HG03064 (cell line): Measurements from ENCODE around the gene SLC2A4.

Source experiments
- ATAC-seq: cut with Tn5 transposase; IDR thresholded peaks from one replicate; pipeline ENCODE4 v1.9.1; 2021; ENCODE audit warnings: low read depth; ENCODE audit not compliant: unreplicated experiment

Gene SLC2A4

DNA sequence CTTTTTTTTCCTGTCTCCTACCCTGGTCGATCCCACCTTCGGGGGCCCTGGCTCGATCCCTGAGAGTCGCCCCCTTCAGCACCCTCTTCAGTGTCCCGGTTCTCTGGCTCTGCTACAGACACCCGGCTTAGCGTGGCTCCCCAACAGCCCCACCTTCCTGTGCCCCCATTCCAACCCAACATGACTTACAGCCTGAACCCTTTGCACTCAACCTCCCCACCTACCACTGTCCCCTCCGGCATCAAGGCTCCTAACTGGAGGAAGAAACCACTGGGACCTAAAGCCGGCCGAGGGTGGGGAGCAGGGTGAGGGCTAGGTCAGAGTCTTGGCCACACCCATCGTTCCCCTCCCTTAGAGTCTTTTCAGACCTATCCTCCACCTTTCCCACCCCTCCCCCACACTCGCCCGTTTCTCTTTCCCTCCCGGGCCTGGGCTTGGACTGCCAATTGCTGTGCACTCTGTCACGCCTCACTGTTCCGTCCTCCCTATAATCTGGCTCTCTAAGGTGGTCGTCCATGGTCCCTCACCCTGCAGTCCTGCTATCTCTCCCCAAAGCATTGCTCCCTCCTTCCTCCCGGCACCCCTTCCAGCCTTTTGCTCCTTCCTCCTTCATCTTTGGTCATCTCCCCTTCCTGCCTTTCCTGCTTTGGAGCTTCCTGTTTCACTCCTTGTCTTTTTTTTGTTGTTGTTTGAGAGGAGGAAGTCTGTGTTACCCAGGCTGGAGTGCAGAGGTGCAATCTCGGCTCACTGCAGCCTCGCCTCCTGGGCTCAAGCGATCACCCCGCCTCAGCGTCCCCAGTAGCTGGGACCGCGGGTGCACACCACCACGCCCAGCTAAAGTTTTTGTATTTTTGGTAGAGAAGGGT is 18.4 kb upstream of the SLC2A4 start:
- no peak for ATAC-seq

GRCh38 chr17:7263801-7264078 is 17.8 kb upstream of the SLC2A4 start:
- ATAC-seq = no peak

- no peak for ATAC-seq
These were observed 14.7 kb upstream of the SLC2A4 start for GRCh38 chr17:7266784-7267183.

GRCh38 chr17:7279448-7279847 is 2.1 kb upstream of the SLC2A4 start:
- ATAC-seq = no peak

GRCh38 chr17:7280519-7281073 is 922 bp upstream of the SLC2A4 start:
- ATAC-seq = no peak

GRCh38 chr17:7281953-7282751 is 634 bp downstream of the SLC2A4 start:
- ATAC-seq = no peak

GRCh38 chr17:7282752-7283321 is 1.3 kb downstream of the SLC2A4 start:
- no peak for ATAC-seq

DNA sequence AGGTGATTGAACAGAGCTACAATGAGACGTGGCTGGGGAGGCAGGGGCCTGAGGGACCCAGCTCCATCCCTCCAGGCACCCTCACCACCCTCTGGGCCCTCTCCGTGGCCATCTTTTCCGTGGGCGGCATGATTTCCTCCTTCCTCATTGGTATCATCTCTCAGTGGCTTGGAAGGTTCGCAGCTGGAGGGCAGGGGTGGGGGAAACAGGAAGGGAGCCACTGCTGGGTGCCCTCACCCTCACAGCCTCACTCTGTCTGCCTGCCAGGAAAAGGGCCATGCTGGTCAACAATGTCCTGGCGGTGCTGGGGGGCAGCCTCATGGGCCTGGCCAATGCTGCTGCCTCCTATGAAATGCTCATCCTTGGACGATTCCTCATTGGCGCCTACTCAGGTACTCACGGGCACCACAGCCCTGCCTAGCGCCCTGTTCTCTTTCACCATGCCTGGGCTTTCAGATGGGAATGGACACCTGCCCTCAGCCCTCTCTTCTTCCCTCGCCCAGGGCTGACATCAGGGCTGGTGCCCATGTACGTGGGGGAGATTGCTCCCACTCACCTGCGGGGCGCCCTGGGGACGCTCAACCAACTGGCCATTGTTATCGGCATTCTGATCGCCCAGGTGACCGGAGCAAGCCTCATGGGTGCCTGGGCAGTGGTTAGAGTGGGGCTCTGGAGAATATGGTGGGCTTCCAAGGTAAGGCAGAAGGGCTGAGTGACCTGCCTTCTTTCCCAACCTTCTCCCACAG is 2.1 kb downstream of the SLC2A4 start:
- no peak for ATAC-seq

DNA sequence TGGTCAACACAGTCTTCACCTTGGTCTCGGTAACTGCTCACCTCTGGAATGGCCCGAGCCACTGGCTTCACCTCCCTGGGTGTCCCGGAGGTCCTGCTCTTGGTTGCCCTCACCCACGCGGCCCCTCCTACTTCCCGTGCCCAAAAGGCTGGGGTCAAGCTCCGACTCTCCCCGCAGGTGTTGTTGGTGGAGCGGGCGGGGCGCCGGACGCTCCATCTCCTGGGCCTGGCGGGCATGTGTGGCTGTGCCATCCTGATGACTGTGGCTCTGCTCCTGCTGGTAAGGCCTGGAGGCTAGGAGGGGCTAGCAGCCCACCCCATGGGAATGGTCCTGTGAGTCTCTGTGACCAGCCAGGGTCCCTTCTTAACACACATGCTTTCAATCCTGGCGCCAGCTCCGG is 3.4 kb downstream of the SLC2A4 start:
- no peak for ATAC-seq

DNA sequence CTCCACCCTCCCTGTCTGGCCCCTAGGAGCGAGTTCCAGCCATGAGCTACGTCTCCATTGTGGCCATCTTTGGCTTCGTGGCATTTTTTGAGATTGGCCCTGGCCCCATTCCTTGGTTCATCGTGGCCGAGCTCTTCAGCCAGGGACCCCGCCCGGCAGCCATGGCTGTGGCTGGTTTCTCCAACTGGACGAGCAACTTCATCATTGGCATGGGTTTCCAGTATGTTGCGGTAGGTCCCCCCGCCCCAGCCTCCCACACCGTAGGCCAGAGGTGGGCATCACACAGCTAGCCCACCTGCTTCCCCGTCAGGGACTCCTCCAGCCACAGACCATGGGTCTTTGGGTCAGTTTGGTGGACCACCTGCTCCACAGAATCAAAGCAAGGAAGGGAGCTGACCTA is 4.2 kb downstream of the SLC2A4 start:
- no peak for ATAC-seq

DNA sequence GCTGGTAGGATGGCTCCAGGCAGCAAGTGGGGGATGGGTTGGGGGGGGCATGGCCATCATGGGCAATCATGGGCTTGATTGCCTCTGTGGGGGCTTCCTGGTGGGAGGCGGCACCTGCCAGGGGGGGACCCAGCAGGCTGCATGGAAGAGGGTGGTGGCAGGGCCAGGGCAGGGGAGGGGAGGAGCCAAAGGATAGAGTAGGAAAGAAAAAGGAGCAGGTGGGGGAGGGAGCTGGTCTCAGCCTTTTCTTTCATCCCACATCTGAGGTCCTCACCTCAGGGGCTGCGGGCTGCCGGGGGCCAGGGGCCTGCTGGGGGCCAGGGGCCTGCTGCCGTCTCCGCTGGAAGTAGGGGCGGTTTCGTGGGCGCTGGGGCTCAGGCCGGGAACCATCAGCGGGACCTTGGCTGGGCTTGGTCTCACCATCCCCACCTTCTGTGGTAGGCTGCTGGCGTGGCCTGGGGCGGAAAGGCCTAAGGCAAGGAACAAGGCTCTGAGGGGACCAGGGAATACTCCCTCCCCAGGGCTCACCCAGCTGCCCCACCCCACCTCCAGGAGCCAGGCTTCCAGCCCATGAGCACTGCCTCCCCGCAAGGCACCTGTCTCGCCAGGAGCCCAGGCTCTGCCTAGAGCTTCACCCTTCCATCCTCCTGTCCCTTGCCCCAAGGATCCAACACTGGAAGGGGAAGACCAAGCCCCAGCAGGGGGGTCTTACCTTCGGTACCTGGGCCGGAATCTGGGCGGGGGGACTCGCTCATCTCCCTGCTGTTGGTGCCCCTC is 7.9 kb downstream of the SLC2A4 start:
- no peak for ATAC-seq

- no peak for ATAC-seq
These were observed 8.6 kb downstream of the SLC2A4 start for GRCh38 chr17:7290166-7290565.

DNA sequence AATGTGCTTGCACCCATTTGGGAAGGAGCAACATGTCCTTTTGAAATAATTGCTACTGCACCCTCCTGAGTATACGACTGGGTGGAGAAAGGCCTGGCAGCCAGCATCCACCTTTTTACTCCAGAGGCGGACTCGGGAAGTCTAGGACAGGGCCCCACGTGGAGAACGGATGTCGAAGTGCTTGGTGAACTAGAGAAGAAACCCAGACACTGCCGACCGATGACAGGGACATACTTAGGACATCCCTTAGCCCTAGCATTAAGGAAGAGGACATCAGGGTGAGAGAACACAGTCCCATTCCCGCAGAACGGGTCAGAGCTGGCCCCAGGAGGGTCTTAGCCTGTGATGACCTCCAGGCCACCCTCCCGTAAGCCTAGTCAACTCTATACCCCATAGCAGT is 9.2 kb downstream of the SLC2A4 start:
- no peak for ATAC-seq

GRCh38 chr17:7292194-7292593 is 10.7 kb downstream of the SLC2A4 start:
- ATAC-seq = no peak

DNA sequence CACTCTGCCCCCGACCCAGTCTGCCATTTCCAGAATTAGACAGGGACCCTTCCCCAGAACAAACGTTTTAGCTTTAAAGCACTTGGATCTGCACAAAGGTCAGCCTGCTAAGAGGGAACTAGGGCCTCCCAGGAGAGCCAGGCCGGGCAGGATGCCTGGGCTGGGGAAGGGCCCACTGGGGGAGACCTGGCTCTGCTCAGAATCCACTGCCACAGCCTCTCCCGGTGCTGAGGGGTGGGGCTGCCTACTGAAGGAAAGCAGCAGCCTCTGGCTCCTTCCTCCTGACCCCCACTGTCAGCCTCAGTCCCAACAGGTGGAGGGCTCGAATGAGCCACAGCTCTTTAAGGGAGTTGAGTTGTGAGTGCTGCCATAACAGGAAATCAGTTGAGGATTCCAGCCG is 11.2 kb downstream of the SLC2A4 start:
- no peak for ATAC-seq

DNA sequence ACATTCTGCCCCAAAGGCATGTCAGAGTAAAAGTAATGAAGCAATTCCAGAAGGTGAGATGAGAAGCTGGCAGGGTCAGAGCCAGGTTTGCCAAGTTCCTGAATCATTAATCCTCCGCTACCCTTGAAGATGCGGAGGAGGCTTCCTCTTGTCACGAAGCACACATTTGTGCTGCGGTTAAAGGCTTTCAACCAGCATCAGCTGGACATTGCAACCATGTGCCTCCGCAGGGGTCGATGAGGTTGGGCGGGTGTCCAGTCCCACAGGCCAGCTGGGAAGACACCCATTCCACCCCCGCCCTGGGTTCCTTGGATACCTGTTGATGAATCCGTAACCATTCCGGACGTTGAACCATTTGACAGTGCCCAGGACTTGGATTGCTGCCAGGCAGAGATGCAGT is 11.6 kb downstream of the SLC2A4 start:
- no peak for ATAC-seq

DNA sequence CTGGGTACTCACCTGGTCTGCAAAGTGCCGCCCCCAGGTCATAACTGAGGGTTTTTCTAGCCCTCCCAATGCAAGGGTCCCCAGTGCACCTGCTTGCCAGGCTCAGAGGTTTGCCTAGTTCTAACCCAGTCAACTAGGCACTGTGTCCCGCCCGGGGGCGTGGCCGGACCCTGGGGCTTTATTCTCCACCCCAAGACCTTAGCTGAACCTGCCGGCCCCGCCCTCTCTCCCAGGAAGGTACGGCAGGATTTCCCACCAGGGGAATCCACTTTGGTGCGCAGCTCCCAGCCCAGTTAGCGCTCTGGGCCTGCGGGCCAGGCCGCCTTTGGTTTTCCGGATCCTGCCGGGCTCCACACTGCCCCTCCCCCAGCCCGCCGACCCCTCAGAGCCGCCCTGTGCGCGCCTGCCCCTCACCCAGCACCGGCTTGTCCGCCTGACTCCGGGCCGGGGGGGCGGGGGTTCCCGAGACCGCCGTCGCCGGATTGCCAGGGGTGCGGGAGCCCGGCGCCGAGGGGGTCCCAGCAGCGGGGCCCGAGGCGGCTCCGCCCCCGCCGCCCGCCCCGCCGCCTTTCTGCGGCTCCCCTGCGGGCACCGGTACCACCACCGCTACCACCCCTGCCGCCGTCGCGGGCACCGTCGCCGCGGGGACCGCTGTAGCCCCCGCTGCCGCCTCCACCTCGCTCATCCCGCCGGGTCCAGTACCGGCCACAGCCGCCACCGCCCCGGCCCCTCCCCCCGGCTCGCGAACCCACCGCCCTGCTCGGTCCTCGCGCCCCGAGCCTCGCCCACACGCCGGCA is 12.5 kb downstream of the SLC2A4 start:
- ATAC-seq = no peak

DNA sequence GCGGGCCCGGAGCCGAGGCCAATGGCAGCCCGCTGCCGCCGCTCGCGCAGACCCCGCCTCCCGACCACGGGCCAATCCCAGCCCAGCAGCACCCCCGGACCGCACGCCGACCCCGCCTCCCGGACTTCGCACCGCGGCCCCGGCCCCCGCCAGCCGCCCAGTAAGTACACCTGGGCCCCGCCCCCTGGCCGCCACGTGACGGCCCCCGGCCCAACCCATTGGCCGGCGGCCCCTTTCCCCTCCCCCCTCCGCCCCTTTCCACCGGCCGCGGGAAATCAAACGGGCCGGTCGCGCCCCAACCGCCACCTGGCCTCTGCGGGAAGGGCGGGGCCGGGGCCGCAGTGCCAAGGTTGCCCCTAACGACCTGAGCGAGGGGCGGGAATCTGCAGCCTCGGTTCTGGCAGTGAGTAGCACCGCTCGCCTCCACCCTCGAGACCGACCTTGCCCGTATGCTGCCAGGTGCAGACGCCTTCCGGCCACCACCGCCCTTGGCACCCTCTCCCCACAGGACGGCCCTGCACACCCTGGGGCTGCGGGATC is 13.2 kb downstream of the SLC2A4 start, which contains the start of gene YBX2:
TSS of gene YBX2 (minus strand) at position 26 of the 540 bp plus-strand sequence. CDS start 139 bp downstream, outside the sequence.
- ATAC-seq = no peak
